ENCODE data around the gene ZNF578. TPM values are rescaled to one million over a fixed set of nuclear protein-coding genes. Genes with fewer than 3 reads are reported as not detected.

The ZNF578 gene
- total and polyA plus RNA-seq, 9 of the 15 experiments (the other 6 are each of a cell fraction or from before 2014, with no cell fraction given) = 0.05 to 0.29 (median 0.15) TPM

- TF ChIP-seq TEAD2 (tag; IDR thresholded peaks at IDR 0.05) (no peak), FOXP1 (CRISPR knock-in tag; IDR thresholded peaks at IDR 0.05) (no peak), SREBF1 (IDR thresholded peaks at IDR 0.05; ENCODE audit: borderline replicate concordance, low read depth, low read length) (no peak), TAF15 (IDR thresholded peaks at IDR 0.05; ENCODE audit: low read depth, low read length) (no peak), ZNF282 (CRISPR knock-in tag; IDR thresholded peaks at IDR 0.05) (no peak), ZNF318 (IDR thresholded peaks at IDR 0.05; ENCODE audit: borderline replicate concordance in 1 of 2, low read depth in 1 of 2) (no peak), HMGN3 (IDR thresholded peaks at IDR 0.05; ENCODE audit: borderline replicate concordance, extremely low read depth, insufficient read length, low read depth, low read length) (no peak), CUX1 (CRISPR knock-in tag; IDR thresholded peaks at IDR 0.05) (no peak), ZFP91 (CRISPR knock-in tag; IDR thresholded peaks at IDR 0.05) (no peak), ZBTB8A (IDR thresholded peaks at IDR 0.05; ENCODE audit: partially characterized antibody) (no peak), WHSC1 (IDR thresholded peaks at IDR 0.05; ENCODE audit: low read length) (no peak)
Observed at GRCh38 chr19:52527134-52527955, 74.0 kb downstream of the ZNF578 start, which contains the start of gene ZNF808 (continued).
